AG04450 (cell line): ENCODE results near the gene ARSB. TPM values are rescaled to one million over a fixed set of nuclear protein-coding genes. Genes with fewer than 3 reads are reported as not detected.
"Not testable (repeated sequence)": the region's sequence is repeated elsewhere in the genome, so short reads cannot be mapped to it uniquely, and the experiment has no call there.

Experiments
- CTCF ChIA-PET: fragments of 300-600, 350-600 bp; formaldehyde crosslinking; extraction: SDS; loops from one replicate; lab custom pipeline; 2022; ENCODE audit warnings: antibody characterized with exemption, inconsistent platforms; lab: Charles Lee
- POLR2A ChIA-PET: fragments of 350-600 bp; formaldehyde crosslinking; extraction: SDS; loops from one replicate; lab custom pipeline; 2021; ENCODE audit warnings: antibody characterized with exemption, inconsistent platforms; lab: Yijun Ruan, JAX
- DNase-seq: peaks from one replicate; pipeline ENCODE4 v3.0.0-alpha.2; 2011; ENCODE audit warnings: low read depth, low spot score
- H3K27ac ChIP-seq: one replicate; pipeline ENCODE4 v1.5.1; 2012; ENCODE audit warnings: low read depth, low read length, control low read depth
- H3K27me3 ChIP-seq: one replicate; pipeline ENCODE4 v1.6.0; 2012; ENCODE audit warnings: low read length; ENCODE audit not compliant: control insufficient read depth, insufficient read depth
- H3K4me3 ChIP-seq: 2 replicates; pipeline ENCODE4 v1.5.1; 2011; ENCODE audit warnings: mild to moderate bottlenecking, low read depth, low read length, control low read depth
- H3K9me3 ChIP-seq: 2 replicates; pipeline ENCODE4 v1.5.1; 2012; ENCODE audit warnings: low read length; ENCODE audit not compliant: control insufficient read depth, insufficient read depth
- polyA plus RNA-seq: library from polyadenylated mRNA; depleted of rRNA; stranded (reverse); fragments of >200 nt; gene quantifications from 2 replicates; pipeline ENCODE4 v1.2.3, GENCODE V29; 2011
- TF ChIP-seq, protein P1 (sequence below): IDR thresholded peaks from 2 replicates; pipeline ENCODE4 v1.5.1; 2011; ENCODE audit warnings: low read depth, low read length, control low read depth, inconsistent platforms

ARSB gene
- polyA plus RNA-seq, 1 experiment: 21.0 TPM

DNA sequence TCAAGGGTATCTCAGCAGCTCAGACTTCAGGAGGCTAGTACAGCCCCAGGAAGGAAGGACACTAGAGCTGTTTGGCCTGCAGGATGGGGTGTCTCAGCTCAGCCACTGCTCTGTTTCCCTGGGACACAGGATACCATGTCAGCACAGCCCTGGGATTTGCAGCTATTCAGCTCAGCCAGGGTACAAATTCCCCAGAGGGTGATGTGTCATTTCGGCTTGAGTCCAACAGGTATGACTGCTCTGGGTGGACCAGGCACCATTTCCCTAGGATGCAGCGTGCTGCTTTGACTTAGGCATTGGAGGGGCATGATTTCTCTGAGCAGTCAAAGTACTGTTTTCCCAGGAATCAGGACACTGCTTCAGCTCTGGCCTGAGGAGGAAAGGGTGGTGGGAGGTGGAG lies 130.1 kb downstream of the ARSB start:
- no peaks in the 10 kb centered on the region for H3K27me3 ChIP-seq
- DNase-seq: no peak
- no peak overlapping the region for H3K4me3 ChIP-seq
- peaks cover 15% of the 10 kb centered on the region; the same call in 1 of the 2 replicates for H3K9me3 ChIP-seq
- TF ChIP-seq, protein P1, sequence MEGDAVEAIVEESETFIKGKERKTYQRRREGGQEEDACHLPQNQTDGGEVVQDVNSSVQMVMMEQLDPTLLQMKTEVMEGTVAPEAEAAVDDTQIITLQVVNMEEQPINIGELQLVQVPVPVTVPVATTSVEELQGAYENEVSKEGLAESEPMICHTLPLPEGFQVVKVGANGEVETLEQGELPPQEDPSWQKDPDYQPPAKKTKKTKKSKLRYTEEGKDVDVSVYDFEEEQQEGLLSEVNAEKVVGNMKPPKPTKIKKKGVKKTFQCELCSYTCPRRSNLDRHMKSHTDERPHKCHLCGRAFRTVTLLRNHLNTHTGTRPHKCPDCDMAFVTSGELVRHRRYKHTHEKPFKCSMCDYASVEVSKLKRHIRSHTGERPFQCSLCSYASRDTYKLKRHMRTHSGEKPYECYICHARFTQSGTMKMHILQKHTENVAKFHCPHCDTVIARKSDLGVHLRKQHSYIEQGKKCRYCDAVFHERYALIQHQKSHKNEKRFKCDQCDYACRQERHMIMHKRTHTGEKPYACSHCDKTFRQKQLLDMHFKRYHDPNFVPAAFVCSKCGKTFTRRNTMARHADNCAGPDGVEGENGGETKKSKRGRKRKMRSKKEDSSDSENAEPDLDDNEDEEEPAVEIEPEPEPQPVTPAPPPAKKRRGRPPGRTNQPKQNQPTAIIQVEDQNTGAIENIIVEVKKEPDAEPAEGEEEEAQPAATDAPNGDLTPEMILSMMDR: no peak
- H3K27ac ChIP-seq: no peak overlapping the region
- ChIA-PET CTCF (no interaction called here), POLR2A (no interaction called here)

DNA sequence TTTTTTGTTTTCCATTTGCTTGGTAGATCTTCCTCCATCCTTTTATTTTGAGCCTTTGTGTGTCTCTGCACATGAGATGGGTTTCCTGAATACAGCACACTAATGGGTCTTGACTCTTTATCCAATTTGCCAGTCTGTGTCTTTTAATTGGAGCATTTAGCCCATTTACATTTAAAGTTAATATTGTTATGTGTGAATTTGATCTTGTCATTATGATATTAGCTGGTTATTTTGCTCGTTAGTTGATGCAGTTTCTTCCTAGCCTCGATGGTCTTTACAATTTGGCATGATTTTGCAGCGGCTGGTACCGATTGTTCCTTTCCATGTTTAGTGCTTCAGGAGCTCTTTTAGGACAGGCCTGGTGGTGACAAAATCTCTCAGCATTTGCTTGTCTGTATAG lies 133.2 kb downstream of the ARSB start:
- CTCF ChIA-PET, DNase-seq, POLR2A ChIA-PET, H3K4me3 ChIP-seq, H3K27ac ChIP-seq, H3K27me3 ChIP-seq: not testable (repeated sequence)
- H3K9me3 ChIP-seq: peaks cover 15% of the 10 kb centered on the region; the same call in 1 of the 2 replicates

DNA sequence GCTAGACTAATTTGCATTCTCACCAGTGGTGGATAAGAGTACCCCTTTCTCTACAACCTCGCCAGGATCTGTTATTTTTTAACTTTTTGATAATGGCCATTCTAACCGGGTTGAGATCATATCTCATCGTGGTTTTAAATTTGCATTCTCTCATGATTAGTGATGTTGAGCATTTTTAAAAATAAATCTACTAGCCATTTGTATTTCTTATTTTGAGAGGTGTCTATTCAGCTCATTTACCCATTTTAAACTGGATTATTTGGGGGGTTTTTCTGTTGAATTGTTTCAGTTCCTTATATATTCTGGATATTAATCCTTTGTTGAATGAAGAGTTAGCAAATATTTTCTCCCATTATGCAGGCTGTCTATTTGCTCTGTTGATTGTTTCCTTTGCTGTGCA lies 139.6 kb downstream of the ARSB start:
- H3K27me3 ChIP-seq: no peaks in the 10 kb centered on the region
- POLR2A ChIA-PET: no interaction called here
- TF ChIP-seq, protein P1: no peak
- CTCF ChIA-PET: interaction anchor here (0.6 kb wide), 1 partner anchor 92 kb away, joined by 3 read pairs; no protein-coding TSS in a partner anchor
- DNase-seq: no peak
- H3K4me3 ChIP-seq: no peak overlapping the region
- no peaks in the 10 kb centered on the region for H3K9me3 ChIP-seq
- no peak overlapping the region for H3K27ac ChIP-seq

DNA sequence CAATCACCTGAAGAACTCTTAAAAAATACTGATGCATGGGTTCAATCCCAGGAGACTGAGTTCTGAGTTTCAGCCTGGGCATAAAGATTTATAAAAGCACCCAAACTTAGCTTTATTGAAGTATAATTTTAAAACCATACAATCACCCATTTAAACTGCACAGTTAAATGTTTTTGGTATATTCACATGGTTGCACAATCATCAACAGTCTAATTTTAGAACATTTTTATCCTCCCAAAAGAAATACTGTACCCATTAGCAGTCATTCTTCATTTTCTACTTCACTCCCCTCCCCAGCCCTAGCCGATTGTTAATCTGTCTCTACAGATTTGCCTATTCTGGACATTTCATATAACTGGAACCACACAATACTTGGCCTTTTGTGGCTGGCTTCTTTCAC lies 141.7 kb downstream of the ARSB start:
- TF ChIP-seq, protein P1: no peak
- CTCF ChIA-PET: no interaction called here
- no peak for DNase-seq

DNA sequence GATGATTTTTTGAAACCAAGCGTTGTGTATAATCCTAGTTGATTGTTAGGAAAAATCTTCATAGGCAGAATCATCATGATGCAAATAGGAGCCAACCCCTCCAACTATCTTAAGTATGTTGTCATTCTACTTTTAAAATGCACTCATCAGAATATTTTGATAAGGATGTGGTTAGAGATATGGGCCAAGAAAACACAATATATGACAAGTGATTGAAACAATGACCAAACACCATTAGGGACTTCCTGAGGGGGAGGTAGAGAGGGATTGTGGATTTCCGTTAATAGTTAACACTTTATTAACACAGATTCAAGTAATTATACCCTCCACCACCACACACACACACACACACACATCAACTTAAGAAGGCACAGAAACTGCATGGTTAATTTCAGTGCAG lies 143.3 kb downstream of the ARSB start:
- ChIA-PET CTCF (no interaction called here), POLR2A (no interaction called here)
- DNase-seq: no peak
- no peaks in the 10 kb centered on the region for H3K9me3 ChIP-seq
- no peak overlapping the region for H3K4me3 ChIP-seq
- H3K27me3 ChIP-seq: no peaks in the 10 kb centered on the region
- no peak overlapping the region for H3K27ac ChIP-seq
- TF ChIP-seq, protein P1: no peak

More for the DNA sequence above, 141.7 kb downstream of the ARSB start:
- Histone ChIP-seq H3K27me3 (no peaks in the 10 kb centered on the region), H3K9me3 (no peaks in the 10 kb centered on the region), H3K4me3 (no peak overlapping the region), H3K27ac (no peak overlapping the region)
- POLR2A ChIA-PET: no interaction called here

DNA sequence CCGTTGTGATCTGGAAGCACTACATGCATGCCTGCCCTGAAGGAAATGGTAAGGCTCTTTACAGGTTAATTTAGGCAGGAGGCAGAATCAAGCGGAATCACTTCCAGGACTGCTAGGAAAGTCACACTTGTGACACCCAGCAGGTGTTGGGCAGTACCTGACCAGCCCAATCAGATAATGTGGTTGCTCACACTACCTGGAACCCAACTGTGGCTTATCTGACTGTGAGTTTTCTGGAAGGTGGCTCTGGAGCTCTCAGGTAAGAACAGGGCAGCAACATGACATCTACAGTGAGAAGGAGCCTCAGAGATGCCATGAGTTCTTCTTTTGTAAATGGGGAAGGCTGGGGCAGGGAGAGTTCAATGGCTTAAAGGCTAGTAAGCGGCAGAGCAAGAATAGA lies 146.4 kb downstream of the ARSB start:
- ChIA-PET CTCF (no interaction called here), POLR2A (no interaction called here)
- Histone ChIP-seq H3K4me3 (no peak overlapping the region), H3K27me3 (no peaks in the 10 kb centered on the region), H3K27ac (no peak overlapping the region), H3K9me3 (no peaks in the 10 kb centered on the region)
- TF ChIP-seq, protein P1: no peak
- no peak for DNase-seq
